Bone marrow (tissue), 2 donors: ENCODE measurements around the gene CEP192.
"Not testable (repeated sequence)": the region's sequence is repeated elsewhere in the genome, so short reads cannot be mapped to it uniquely, and the experiment has no call there.

Experiments used
- DNase-seq, 2 donors: peaks; one replicate each; lab custom pipeline; 2025; lab: John Stamatoyannopoulos, UW

Gene CEP192

DNA sequence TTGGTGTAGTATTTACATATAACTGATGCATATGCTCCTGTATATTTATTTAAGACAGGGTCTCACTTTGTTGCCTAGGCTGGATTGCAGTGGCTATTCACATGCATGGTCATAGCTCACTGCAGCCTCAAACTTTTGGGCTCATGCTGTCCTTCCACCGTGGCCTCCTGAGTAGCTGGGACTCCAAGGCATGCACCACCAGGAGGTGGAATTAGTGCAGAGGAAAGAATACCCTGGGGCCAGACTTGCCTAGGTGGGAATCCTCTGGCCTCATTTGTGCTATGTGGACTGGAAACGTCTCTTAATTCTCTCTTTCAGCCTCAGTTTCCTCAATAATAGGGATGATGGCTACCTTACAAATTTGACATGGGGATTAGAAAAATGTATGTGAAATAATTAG, 2.3 kb downstream of the CEP192 start:
- no peak for DNase-seq

DNA sequence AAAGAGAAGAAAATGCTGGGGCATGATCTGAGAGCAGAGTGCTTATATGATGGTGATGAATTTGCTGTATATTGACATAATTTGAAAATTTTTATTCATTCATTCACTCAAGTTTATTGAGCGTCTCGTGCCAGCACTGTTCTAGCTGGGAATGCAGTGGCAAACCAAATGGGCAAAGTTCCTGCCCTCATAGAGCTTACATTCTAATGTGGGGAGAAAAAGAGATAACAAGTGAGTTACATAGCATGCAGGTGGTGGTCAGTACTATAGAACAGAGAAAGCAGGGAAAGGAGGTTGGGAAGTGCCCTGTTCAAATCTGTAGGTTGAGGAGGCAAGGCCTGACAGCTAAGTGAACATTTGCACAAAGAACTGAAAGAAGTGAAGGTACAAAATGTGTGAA, 4.3 kb downstream of the CEP192 start:
- DNase-seq, result no peak

DNA sequence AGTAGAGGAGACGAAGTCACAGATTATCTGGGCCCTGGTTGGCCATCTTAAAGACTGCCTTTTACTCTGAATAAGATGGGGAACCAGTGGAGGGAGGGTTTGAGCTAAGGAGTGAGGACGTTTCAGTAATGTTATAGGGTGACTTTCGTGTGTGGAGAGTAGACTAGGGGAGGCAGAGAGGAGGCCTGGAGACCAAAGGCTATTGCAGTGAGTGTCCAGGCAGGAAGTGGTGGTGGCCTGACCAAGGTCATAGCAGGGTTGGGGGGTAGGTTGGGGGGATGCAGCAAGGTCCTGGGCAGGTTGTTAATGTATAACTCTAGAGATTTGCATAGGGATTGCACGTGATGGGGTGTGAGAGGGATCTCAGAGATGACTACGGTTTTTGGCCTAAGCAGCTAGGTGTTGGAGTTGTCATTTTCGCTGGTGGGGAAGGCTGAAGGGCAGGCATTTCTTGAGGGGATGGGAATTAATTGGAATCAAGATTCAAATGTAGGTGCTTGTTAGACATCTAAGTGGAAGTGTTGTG, 4.9 kb downstream of the CEP192 start:
- DNase-seq, result no peak

DNA sequence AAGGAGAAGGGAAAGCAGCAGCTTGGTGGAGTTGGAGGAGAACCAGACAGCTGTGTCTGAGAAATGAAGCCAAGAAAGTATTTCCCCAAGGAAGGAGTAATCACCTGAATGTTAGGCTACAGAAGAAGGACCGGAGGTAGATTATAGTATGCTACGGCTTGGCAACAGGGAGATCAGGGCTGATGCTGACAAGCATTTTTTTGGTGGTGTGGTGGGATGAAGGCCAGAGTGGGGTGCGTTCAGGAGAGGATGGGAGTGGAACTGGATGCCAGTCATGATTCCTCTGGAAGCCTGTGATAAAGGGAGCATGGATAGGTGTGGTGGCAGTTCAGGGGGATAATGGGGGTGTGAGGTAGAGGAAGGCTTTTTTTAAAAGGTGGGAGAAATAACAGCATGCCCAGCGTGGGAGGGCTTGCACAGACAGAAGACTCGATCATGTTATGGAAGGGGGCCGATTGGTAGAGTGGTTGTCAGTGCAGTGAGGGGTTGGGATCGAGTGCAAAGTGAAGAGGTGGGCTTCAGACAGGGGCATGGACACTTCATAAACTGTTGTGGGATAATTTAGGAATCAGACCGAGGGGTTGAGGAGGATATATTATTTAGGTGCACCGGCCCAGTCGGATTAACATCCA, 5.6 kb downstream of the CEP192 start:
- DNase-seq, result no peak

DNA sequence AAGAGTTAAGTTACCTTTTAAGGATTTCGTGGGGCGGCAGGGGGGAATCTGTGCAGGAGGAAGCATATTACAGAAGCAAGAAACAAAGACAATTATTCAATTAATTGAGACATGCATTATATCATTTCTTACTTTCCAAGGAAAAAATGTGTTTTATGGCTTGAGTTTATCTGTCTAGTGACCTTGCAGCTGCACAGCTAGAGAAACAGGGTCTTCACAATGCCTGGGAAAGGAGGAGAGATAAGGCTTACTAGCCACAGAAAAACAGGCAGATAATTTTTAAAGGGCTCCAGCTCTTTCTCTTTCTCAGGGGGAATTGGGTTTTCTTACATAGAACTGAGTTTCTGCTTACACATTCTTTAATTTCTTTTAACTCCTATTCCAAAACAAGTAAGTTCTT, 6.2 kb downstream of the CEP192 start:
- DNase-seq, result not testable (repeated sequence)

DNA sequence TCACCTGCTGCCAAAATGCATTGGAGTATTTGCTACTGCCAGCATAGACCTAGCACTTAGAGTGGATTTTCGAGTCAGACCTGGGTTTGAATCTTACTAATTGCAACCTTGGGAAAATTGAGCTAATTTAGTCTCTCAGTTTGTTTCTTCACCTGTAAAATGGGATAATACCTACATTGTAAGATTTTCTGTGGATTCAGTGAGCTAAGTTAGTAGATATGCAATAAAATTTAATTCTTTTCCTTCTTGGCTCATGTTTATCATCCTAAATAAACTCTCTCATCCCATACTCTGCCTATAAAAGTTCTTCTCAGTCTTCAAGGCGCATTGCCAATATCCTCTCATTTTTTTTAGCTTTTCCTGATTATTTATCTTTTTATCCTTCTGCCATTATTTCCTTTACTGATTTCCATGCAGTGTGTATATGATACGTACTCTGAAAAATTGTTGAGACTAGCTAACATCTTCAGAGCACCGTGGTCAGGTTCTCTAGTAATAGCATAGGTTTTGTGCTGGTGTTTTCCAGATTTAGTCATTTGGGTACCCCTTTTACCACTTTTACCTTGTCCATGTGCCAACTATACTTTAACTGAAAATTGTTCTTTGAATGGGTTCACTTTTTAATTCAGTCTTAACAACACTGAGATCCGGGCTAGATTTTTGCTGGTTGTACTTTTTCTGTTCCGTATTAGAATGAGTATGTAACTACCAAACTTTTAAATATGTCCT, 7.3 kb downstream of the CEP192 start:
- no peak for DNase-seq

DNA sequence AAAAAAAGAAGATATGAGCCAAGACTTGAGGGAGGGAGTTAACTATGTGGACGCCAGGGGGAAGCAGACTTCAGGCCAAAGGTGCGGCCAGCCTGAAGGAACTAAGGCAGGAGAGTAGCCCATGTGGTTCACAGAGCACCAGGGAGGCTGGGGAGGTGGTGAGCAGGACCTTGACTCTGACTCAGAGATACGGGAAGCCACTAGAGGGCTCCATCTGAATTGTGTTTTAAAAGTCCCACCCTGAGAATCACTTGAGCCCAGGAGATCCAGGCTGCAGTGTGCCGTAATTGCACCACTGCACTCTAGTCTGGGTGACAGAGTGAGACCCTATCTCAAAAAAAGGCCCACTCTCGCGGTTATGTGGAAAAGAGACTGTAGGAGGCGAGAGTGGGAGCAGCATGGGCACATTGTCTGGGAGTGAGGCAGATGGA, 12.3 kb downstream of the CEP192 start:
- peak in 1 of 2 donors; percentile 65 for DNase-seq

DNA sequence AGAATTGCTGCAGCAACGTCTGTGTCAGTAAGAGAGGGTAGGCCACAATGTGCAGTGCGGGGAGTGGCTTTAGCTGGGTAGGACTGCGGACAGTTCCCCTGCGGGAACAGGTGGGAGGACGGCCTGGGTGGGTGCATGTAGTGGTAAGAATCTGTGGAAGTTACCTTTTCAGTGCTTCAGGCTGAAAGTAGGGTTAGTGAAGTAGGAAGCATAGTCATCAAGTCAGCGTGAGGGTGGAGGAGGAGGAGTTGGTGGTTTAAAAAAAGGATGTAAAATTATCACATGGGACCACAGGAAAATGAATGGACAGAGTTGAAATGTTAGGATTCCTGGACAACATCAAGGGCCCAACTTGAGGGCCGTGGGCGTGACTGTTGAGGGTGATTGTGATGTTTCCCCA, 13.2 kb downstream of the CEP192 start:
- no peak for DNase-seq

DNA sequence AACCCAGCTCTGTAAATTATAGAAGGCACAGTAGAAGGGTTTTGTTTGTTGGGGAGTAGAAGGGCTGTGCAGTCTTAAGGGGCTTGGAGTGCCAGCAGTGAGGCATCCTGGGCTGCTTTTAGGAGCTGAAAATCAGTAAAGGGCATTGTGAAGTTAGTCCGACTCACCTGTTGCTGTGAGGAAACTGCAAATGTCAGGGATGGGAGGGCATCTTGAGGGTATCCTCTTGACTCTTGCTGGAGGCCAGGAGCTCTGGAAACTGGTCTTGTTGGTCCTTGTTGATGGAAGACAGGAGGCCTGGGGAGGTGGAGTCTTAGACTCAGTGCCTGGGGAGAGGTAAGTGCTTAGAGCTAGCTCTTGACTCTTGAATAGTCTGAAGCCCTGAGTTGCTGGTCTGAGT, 14.1 kb downstream of the CEP192 start:
- DNase-seq, result no peak

DNA sequence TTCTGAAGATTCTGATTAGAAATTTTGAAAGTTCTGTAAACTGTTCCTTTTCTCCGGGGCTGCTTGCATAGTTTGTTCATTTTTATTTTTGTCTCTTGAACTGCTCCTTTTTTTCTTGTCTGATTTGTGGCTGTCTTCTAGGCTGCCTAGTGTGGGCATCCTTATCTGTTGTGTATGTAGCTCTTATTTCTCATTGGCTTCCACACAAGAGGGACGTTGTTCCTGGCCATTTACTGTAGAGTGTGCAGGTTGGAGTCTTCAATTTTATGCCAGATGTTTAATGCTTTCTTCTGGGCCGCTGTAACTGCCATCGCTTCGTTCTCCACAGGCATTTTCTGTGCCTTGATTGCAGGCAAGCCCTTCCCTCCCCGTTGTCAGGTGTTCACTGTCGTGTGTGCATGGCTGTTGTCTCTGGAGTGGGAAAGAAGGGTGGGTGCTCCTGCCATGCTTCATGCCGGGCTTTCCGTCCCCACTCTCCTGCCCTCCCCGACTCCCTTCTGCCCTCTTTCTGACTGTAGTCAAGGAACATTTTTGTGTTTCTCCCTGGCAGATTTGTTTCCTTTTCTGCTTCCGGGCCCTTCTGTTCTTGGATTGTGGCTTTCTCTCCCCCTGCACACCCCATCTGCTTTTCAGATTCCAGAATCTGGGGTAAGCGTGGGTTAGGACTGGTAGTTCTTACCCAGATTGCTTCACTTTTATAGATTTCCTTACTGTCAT, 15.5 kb downstream of the CEP192 start:
- no peak for DNase-seq

DNA sequence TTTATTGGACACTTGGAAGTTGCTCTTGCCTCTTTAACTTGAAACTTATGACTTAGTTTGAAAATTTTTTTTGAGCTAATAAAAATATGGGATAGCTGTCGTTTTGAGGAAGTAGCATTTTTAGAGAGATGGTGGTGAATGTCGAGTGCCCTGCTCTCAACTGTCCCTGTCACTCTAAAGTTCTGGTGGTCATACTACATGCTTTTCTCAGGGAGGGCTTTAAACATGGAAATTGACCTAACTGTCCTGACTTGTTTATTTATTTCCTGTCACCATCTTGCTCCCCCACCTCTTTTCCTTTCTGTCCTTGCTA, 16.0 kb downstream of the CEP192 start:
- no peak for DNase-seq

DNA sequence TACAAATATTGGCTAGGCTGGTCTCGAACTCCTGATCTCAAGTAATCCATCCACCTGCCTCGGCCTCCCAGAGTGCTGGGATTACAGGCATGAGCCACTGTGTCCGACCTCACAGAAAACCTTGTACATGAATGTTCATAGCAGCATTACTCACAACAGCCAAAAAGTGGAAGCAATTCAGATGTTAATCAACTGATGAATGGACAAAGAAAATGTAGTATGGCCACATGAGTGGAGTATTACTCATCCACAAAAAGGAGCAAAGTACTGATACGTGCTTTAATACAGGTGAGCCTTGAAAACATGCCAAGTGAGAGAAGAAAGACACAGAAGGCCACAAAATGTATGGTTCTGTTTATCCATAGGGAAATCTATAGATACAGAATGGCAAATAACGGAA, 20.6 kb downstream of the CEP192 start:
- no peak for DNase-seq

DNA sequence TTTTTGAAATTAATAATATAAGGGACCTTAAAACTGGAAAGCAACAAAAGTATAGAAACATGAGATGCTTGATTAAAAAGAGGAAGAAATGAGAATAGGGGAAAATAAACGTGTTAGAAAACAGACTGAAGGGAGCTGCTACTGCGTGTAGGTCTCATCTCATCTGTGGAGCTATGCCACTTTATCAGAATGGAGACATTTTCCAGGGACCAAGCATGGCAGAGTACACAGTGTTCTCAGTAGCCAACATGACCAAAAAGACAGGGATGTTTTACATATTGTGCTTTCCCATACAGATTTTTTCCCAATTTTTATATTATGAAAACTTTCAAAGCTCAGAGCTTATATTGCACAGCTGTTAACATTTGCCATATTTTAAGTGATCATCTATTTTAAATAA, 23.1 kb downstream of the CEP192 start:
- no peak for DNase-seq

DNA sequence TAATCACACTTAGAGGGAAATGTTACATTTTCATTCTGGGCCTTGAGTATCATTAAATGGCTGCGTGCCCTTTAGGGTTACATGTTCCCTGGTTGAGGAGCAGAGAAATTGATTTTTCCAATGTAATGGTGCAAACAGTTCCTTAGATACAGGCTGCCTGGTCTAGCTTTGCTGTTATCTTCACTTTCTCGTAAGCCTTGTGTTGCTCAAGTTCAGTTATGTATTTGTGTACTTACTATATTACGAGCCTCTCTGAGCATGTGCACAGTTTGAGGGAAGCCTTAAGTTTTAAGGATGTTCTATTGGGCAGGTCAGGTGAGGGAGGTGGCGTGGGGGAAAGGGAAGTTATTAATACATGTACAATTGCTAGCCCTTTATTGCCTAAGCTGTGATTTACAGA, 23.7 kb downstream of the CEP192 start:
- DNase-seq, result no peak

DNA sequence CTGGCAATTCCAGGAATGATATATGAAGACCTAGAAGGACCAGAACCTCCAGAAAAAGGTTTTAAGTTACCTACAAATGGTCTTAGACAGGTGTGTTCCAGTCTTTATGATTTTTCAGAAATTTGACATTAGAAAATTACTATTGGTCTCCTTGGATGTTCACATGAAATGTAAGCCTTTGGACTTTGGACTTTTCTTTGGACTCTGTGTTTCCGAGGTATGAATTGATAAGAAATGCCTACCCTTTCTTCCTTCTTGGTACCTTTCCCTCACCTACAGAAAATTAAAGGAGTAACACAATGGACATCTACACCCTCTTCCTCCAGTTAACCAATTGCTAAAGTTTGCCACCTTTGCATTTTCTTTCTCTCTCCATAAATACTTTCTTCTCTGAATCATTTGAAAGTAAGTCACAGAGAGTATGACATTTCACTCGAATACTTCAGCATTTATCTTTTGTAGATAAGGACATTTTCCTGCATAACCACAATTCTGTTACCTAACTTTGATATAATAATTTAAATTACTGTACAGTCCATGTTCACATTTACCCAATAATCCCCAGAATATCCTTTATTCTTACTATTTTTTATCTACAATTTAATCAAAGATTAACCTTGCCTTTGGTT, 26.2 kb downstream of the CEP192 start:
- DNase-seq, result no peak

DNA sequence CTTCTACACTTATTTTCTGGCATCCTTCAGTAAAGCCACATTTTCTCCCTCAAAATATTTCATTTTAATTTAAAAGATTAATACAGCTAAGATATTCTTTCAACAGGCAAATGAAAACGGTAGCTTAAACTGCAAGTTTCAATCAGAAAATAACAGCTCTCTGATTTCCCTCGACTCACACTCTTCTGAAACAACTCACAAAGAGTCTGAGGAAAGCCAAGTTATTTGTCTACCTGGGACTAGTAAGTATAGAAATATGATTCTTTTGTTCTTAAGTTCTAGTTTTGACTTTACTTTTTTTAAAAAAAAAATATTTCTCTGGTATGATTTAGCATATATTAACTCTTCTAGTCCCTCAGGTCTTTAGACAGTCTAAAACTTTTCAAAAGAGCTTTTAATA, 27.2 kb downstream of the CEP192 start:
- no peak for DNase-seq

DNA sequence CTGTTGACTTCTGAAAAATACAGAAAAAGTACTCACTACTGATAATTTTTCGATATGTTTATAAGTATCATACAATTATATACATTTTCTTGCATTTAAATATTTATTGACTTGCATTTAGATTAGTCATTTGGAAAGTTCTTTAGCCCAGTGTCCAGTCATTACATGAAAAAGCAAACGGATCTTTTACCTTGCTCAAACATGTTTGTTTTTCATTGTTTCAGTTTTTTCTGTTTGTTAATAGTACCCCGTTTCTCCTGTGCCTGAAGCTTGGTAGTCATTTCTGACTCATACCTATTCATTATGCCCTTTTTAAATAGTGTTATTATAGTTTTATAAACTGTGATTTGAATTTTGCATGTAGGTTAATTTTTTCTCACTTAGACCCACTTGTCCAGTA, 28.1 kb downstream of the CEP192 start:
- DNase-seq, result no peak

DNA sequence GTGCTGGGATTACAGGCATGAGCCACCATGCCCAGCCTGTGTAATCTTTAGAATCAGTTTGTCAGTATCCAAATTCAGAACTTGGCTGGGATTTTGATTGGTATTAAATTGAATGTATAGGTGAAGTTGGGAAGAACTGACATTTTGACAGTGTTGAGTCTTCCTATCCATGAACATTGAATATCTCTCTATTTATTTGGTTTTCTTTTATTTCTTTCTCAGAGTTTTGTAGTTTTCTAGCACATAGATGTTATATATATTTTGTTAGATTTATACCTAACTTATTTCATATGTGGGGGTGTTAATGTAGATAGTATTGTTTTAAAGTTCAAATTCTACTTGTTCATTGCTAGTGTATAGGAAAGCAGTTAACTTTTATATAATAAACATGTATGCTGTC, 31.5 kb downstream of the CEP192 start:
- no peak for DNase-seq

DNA sequence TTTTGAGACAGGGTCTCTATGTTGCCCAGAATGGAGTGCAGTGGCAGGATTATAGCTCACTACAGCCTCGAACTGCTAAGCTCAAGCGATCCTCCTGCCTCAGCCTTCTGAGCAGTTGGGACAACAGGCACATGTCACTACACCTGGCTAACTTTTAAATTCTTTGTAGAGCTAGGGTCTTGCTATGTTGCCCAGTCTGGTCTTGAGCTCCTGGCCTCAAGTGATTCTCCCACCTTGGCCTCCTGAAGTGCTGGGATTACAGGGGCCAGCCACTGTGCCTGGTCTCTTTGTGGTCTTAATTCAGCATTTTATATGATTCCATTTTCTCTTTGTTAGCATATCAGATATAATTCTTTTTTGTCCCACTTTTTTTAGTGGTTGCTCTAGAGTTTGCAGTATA, 34.1 kb downstream of the CEP192 start:
- no peak for DNase-seq

DNA sequence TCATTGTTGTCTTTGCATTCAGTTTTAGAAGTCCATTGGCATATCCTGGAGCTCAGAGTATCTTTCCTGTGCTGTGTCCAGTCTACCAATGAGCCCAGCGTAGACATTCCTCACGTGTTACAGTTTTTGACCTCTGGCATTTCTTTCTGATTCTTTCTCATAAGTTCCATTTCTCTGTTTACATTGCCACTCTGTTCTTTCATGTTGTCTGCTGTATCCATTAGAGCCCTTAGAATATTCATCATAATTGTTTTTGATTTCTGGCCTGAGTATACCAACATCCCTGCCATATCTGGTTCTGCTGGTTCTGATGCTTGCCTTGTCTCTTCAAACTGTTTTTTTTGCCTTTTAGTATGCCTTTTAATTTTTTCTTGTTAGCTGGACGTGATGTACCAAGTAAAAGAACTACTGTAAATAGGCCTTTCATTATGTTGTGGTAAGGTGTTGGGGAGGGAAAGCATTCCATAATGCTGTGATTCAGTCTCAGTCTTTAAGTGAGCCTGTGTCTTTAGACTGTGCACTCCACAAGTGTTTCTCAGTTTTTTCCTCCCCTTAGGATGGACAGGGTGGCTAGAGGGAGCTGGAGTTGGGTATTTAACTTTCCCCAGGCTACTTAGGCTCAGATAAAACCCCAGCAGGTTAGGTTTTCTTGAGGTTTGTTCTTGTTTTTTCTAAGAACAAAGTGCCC, 35.6 kb downstream of the CEP192 start:
- DNase-seq, result no peak

DNA sequence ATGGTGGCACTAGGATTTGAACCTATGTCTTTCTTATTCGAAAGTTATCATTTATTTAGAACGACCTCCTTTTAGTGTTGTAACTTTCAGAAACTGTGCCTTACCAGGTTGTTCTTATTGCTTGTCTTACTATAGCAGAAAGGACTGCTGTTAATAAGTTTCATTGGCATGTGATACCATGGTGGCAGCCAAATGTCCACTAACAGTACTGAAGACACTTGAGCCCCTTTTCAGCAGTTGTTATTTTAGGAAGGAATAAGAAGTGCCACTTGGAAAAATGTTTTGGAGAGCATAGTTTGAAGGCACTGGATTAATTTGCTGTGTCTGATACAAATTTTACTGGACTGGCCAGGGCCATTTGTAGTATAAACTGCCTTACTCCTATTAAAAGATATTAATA, 37.7 kb downstream of the CEP192 start:
- no peak for DNase-seq

DNA sequence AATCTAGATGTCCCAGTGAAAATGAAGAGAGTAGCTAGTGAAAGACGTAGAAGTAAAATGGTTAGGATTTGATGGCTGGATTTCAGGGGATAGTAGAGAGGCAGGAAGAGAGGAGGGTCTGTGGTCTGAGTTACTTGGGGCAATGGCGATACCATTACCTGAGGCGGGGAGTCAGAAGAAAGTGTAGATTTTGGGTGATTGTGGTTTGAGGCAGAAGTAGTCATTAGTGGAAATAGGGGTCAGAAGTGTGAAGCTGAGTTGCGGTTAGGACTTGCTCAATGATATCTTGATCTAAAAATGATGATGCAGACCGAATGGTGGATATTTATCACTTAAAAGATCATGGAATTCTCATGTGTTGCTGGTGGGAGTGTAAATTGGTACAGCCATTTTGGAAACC, 41.0 kb downstream of the CEP192 start:
- DNase-seq, result no peak
